Smooth muscle cell (in vitro differentiated cells): ENCODE data around the gene SPPL3. TPM values are rescaled to one million over a fixed set of nuclear protein-coding genes. Genes with fewer than 3 reads are reported as not detected.

ENCODE experiments used
- polyA plus RNA-seq: library from polyadenylated mRNA; unstranded; fragments of >200 nt; fragmentation: Nextera tagmentation; extraction: Ambion mirVana; gene quantifications from 2 replicates; pipeline ENCODE4 v1.2.1, GENCODE V29; 2016
- total RNA-seq: library from RNA; depleted of rRNA; stranded (reverse); fragments of >200 nt; gene quantifications from 2 replicates; pipeline ENCODE4 v1.2.3, GENCODE V29; 2014

The SPPL3 gene
- total and polyA plus RNA-seq, 2 experiments from 2014 or later = 22.5 to 27.0 TPM

Other genes starting within 250 kb of the SPPL3 start
- gene MLEC, start 217.2 kb downstream of the SPPL3 start, total RNA-seq = 70.7 and 92.5 TPM in 2 replicates
- 220 and 230 TPM in 2 replicates for gene MLEC, start 217.2 kb downstream of the SPPL3 start, polyA plus RNA-seq
- gene UNC119B, start 193.9 kb downstream of the SPPL3 start, total RNA-seq = 18.9 and 20.2 TPM in 2 replicates
- gene UNC119B, start 193.9 kb downstream of the SPPL3 start, polyA plus RNA-seq = 9.8 and 13.1 TPM in 2 replicates
- 3.7 and 6.0 TPM in 2 replicates for gene ACADS, start 178.5 kb downstream of the SPPL3 start, total RNA-seq
- 14.0 and 14.3 TPM in 2 replicates for gene ACADS, start 178.5 kb downstream of the SPPL3 start, polyA plus RNA-seq
- gene HNF1A, start 74.2 kb upstream of the SPPL3 start, total RNA-seq = 0.09 TPM in 1 of 2 replicates, not detected in the other
- gene HNF1A, start 74.2 kb upstream of the SPPL3 start, polyA plus RNA-seq = not detected in 2 replicates
- gene C12orf43, start 112.1 kb upstream of the SPPL3 start, total RNA-seq = 9.4 and 11.0 TPM in 2 replicates
- 14.1 and 14.6 TPM in 2 replicates for gene C12orf43, start 112.1 kb upstream of the SPPL3 start, polyA plus RNA-seq
- gene OASL, start 134.9 kb upstream of the SPPL3 start, total RNA-seq = 0.27 TPM in 1 of 2 replicates, not detected in the other
- gene OASL, start 134.9 kb upstream of the SPPL3 start, polyA plus RNA-seq = not detected in 2 replicates
- gene P2RX7, start 228.5 kb upstream of the SPPL3 start, total RNA-seq = 0.72 and 1.1 TPM in 2 replicates
- gene P2RX7, start 228.5 kb upstream of the SPPL3 start, polyA plus RNA-seq = 0.64 and 1.6 TPM in 2 replicates